Measurements from ENCODE around the gene DSE.

DSE gene

GRCh38 chr6:116482780-116483179 lies 112.0 kb downstream of the DSE start:
- no peak for DNase-seq (ENCODE audit: low read depth)

DNA sequence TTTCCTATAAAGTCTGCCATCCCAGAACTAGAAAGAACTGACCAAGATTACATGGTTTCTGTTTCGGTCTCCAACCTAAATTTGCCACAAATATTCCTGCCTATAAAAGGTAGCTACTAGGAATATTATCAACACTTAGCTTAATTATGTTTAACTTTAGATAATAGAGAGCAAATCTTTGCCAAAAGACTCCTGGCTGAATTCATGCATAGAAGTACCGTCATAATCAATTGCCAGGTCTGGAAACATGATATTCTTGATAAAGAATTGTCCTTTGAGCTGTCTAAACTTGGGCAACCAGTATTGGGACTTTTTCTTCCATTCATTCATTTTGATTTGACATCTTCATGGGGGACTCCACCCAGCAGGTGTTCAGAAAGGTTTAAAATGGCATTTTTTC lies 112.9 kb downstream of the DSE start:
- DNase-seq (ENCODE audit: low read depth) = no peak

GRCh38 chr6:116485559-116486184 lies 114.9 kb downstream of the DSE start:
- no peak for DNase-seq (ENCODE audit: low read depth)

GRCh38 chr6:116491610-116492330 lies 121.0 kb downstream of the DSE start:
- DNase-seq (ENCODE audit: low read depth) = no peak

- DNase-seq (ENCODE audit: low read depth) = no peak
Measured at GRCh38 chr6:116492331-116493067, 121.8 kb downstream of the DSE start.
